Sigmoid colon (tissue), 3 donors: ENCODE data around the gene ILK.

ENCODE experiments used
- POLR2A ChIP-seq, 2 donors: fragments of 450-650 bp; IDR thresholded peaks; one replicate each; pipeline ENCODE4 v1.6.1; 2016; ENCODE audit warnings: antibody characterized with exemption in 2 of 2, mild to moderate bottlenecking in 2 of 2, moderate library complexity in 2 of 2
- TF ChIP-seq, protein P1 (sequence below), 4 experiments: fragments of 450-650 bp in 3 of 4; fragments of 200-600 bp in 1 of 4; IDR thresholded peaks; one replicate each; pipeline ENCODE4 v1.5.1; 2016 to 2019; ENCODE audit warnings: antibody characterized with exemption in 4 of 4, mild to moderate bottlenecking in 3 of 4, moderate library complexity in 2 of 4

DNA sequence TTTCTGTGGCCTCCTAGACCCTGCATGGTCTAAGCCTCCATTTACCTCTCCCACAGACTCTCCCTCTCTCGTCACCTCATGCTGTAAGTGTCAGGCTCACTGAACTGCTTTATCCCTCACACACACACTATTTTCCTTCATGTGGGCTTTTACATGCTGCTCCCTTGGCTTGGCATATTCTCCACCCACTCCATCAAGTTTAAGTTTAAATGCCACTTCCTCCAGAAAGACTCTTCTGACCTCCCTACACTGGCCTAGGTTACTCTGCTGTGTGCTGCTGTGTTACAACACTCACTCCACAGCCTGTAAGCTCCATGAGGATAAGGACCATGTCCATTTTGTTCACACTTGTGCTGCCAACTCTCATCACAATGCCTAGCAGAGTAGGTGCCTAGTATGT is 49.5 kb downstream of the ILK start:
- TF ChIP-seq POLR2A (IDR thresholded peaks at IDR 0.05), result no peak
- TF ChIP-seq, protein P1, sequence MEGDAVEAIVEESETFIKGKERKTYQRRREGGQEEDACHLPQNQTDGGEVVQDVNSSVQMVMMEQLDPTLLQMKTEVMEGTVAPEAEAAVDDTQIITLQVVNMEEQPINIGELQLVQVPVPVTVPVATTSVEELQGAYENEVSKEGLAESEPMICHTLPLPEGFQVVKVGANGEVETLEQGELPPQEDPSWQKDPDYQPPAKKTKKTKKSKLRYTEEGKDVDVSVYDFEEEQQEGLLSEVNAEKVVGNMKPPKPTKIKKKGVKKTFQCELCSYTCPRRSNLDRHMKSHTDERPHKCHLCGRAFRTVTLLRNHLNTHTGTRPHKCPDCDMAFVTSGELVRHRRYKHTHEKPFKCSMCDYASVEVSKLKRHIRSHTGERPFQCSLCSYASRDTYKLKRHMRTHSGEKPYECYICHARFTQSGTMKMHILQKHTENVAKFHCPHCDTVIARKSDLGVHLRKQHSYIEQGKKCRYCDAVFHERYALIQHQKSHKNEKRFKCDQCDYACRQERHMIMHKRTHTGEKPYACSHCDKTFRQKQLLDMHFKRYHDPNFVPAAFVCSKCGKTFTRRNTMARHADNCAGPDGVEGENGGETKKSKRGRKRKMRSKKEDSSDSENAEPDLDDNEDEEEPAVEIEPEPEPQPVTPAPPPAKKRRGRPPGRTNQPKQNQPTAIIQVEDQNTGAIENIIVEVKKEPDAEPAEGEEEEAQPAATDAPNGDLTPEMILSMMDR (IDR thresholded peaks at IDR 0.05), result no peak
